ENCODE data around the gene FGGY.
"Not testable (repeated sequence)": the region's sequence is repeated elsewhere in the genome, so short reads cannot be mapped to it uniquely, and the experiment has no call there.

FGGY gene

GRCh38 chr1:59478822-59479221 is 181.9 kb downstream of the FGGY start:
- no peak for DNase-seq

- no peak for DNase-seq
These were observed 183.4 kb downstream of the FGGY start for GRCh38 chr1:59480188-59480888.

- DNase-seq, result no peak
These were observed 185.1 kb downstream of the FGGY start for GRCh38 chr1:59481881-59482505.

GRCh38 chr1:59482986-59483385 is 186.1 kb downstream of the FGGY start:
- DNase-seq, result no peak

GRCh38 chr1:59484096-59484495 is 187.2 kb downstream of the FGGY start:
- DNase-seq, result peak in 3 of 56 donors; percentile 1 to 6 (median 3)

GRCh38 chr1:59485171-59485570 is 188.3 kb downstream of the FGGY start:
- DNase-seq, result no peak

- peak in 1 of 56 donors; percentile 21 for DNase-seq
These were observed 189.1 kb downstream of the FGGY start for GRCh38 chr1:59485949-59486348.

GRCh38 chr1:59486615-59487014 is 189.7 kb downstream of the FGGY start:
- no peak for DNase-seq

GRCh38 chr1:59487335-59488031 is 190.6 kb downstream of the FGGY start:
- DNase-seq, result no peak

- no peak for DNase-seq
These were observed 195.6 kb downstream of the FGGY start for GRCh38 chr1:59492500-59492899.

GRCh38 chr1:59494145-59494833 is 197.4 kb downstream of the FGGY start:
- DNase-seq, result no peak

GRCh38 chr1:59496156-59496555 is 199.3 kb downstream of the FGGY start:
- not testable (repeated sequence) for DNase-seq

- DNase-seq, result no peak
These were observed 200.7 kb downstream of the FGGY start for GRCh38 chr1:59497616-59498015.

GRCh38 chr1:59498640-59499039 is 201.7 kb downstream of the FGGY start:
- DNase-seq, result peak in 1 of 56 donors; percentile 3

GRCh38 chr1:59499273-59499942 is 202.5 kb downstream of the FGGY start:
- no peak for DNase-seq

- no peak for DNase-seq
These were observed 203.2 kb downstream of the FGGY start for GRCh38 chr1:59499943-59500569.

- DNase-seq, result no peak
These were observed 204.3 kb downstream of the FGGY start for GRCh38 chr1:59500950-59501742.

- peak in 17 of 56 donors; percentile 2 to 75 (median 24) for DNase-seq
These were observed 205.3 kb downstream of the FGGY start for GRCh38 chr1:59502009-59502691.

GRCh38 chr1:59504276-59504675 is 207.4 kb downstream of the FGGY start:
- DNase-seq, result no peak

Data from nucleus accumbens (tissue), 56 donors.